ENCODE data around the gene GOLGA6L6.
"Not testable (repeated sequence)": the region's sequence is repeated elsewhere in the genome, so short reads cannot be mapped to it uniquely, and the experiment has no call there.

GOLGA6L6 gene

DNA sequence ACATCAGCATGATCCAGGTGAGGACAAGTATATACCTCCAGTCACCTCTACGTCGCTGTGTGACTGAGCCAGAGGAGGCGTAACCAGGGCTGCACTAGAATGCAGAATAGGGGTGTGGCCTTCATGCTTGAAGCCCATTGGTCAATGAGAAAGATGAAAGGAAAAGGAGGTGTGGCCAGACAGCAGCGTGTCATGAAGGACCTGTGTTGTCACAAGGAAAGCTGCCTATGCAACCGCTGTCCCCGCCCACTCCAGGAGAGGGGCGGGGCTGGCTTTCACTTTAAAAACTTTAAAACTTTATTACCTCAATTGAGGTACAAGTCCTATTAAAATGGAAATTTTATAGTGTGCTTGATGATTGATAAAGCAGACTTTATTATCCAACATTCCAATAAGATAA is at the start of gene GOLGA6L6:
Gene GOLGA6L6 (minus strand): TSS at position 101 of the 400 bp plus-strand sequence. CDS start 91 bp downstream, at position 10.
- not testable (repeated sequence) for H3K4me1 Mint-ChIP-seq; H3K27ac Mint-ChIP-seq; H3K36me3 Mint-ChIP-seq; DNase-seq (ENCODE audit: low spot score in 2 of 2); H3K9me3 Mint-ChIP-seq; ATAC-seq; H3K4me3 Mint-ChIP-seq

DNA sequence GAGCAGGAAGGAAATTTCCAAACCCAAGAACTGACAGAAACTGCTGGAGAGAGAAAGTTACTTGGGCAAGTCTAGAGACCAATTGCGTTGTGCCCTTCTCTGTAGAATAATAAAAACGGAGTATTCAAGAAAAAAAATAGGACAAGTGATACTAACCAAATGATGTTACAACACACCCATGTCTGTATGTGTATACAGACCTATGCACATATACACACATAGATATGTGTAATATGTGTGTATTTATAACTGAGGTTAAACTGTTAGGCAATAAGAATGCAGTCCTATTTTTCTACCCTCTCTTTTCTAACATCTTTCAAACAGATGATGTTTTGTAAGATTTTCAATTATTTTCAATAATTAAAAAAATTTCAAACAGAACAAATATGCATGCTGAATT is 48.5 kb upstream of the GOLGA6L6 start:
- H3K36me3 Mint-ChIP-seq; H3K4me1 Mint-ChIP-seq; H3K9me3 Mint-ChIP-seq; DNase-seq (ENCODE audit: low spot score in 2 of 2); ATAC-seq; H3K27ac Mint-ChIP-seq; H3K4me3 Mint-ChIP-seq: not testable (repeated sequence)

DNA sequence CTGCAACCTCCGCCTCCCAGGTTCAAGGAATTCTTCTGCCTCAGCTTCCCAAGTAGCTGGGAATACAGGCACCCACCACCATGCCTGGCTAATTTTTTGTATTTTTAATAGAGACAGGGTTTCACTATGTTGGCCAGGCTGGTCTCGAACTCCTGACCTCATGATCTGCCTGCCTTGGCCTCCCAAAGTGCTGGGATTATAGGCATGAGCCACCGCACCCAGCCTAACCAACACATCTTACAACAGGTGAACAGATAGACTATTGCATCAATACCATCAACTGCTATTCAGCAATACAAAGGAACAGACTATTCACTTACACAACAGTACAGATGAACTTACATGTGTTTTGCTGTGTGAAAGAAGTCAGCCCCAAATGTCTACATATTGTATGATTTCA is 45.2 kb upstream of the GOLGA6L6 start:
- H3K9me3 Mint-ChIP-seq, result not testable (repeated sequence)

DNA sequence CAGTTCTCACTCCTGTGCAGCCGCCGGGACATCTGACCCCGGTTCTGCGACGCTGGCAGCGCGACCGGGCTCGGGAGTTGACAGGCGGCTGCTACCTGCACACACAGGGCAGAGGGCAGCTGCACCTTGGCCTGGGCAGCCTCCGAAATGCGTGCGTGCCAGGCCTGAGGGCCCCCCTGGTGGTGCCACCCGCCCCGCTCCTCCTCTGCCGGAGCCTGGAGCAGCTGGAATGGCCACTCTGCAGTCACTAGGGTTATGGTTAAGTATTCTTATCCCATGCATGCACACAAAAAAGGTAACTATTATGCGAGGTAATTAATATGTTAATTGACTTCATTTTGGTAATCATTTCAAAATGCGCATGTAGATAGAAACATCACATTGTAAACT is 41.1 kb upstream of the GOLGA6L6 start:
- not testable (repeated sequence) for H3K4me3 Mint-ChIP-seq; H3K27ac Mint-ChIP-seq; ATAC-seq; H3K4me1 Mint-ChIP-seq; DNase-seq (ENCODE audit: low spot score in 2 of 2); H3K9me3 Mint-ChIP-seq; H3K36me3 Mint-ChIP-seq

More for the DNA sequence above, 45.2 kb upstream of the GOLGA6L6 start:
- not testable (repeated sequence) for H3K4me1 Mint-ChIP-seq; DNase-seq (ENCODE audit: low spot score in 2 of 2); H3K36me3 Mint-ChIP-seq; ATAC-seq; H3K27ac Mint-ChIP-seq; H3K4me3 Mint-ChIP-seq

- not testable (repeated sequence) for H3K4me3 Mint-ChIP-seq; DNase-seq (ENCODE audit: low spot score in 2 of 2); H3K27ac Mint-ChIP-seq; H3K9me3 Mint-ChIP-seq; H3K4me1 Mint-ChIP-seq; H3K36me3 Mint-ChIP-seq; ATAC-seq
Measured at GRCh38 chr15:20582109-20582725, 40.6 kb upstream of the GOLGA6L6 start.

- H3K36me3 Mint-ChIP-seq, H3K27ac Mint-ChIP-seq: not testable (repeated sequence)
Measured at GRCh38 chr15:20581261-20582108, 39.9 kb upstream of the GOLGA6L6 start.

GRCh38 chr15:20579662-20580061 is 38.1 kb upstream of the GOLGA6L6 start:
- not testable (repeated sequence) for H3K27ac Mint-ChIP-seq; ATAC-seq; H3K4me1 Mint-ChIP-seq; H3K36me3 Mint-ChIP-seq; DNase-seq (ENCODE audit: low spot score in 2 of 2); H3K9me3 Mint-ChIP-seq; H3K4me3 Mint-ChIP-seq

More at GRCh38 chr15:20581261-20582108, 39.9 kb upstream of the GOLGA6L6 start:
- H3K9me3 Mint-ChIP-seq; DNase-seq (ENCODE audit: low spot score in 2 of 2); ATAC-seq; H3K4me3 Mint-ChIP-seq; H3K4me1 Mint-ChIP-seq: not testable (repeated sequence)

GRCh38 chr15:20551289-20551688 is 9.7 kb upstream of the GOLGA6L6 start:
- not testable (repeated sequence) for H3K4me1 Mint-ChIP-seq, H3K9me3 Mint-ChIP-seq, ATAC-seq

GRCh38 chr15:20505926-20506658 is 35.5 kb downstream of the GOLGA6L6 start:
- not testable (repeated sequence) for H3K9me3 Mint-ChIP-seq; H3K36me3 Mint-ChIP-seq; H3K27ac Mint-ChIP-seq; ATAC-seq; H3K4me1 Mint-ChIP-seq; DNase-seq (ENCODE audit: low spot score in 2 of 2); H3K4me3 Mint-ChIP-seq

More at GRCh38 chr15:20551289-20551688, 9.7 kb upstream of the GOLGA6L6 start:
- H3K4me3 Mint-ChIP-seq; H3K27ac Mint-ChIP-seq; H3K36me3 Mint-ChIP-seq; DNase-seq (ENCODE audit: low spot score in 2 of 2): not testable (repeated sequence)

DNA sequence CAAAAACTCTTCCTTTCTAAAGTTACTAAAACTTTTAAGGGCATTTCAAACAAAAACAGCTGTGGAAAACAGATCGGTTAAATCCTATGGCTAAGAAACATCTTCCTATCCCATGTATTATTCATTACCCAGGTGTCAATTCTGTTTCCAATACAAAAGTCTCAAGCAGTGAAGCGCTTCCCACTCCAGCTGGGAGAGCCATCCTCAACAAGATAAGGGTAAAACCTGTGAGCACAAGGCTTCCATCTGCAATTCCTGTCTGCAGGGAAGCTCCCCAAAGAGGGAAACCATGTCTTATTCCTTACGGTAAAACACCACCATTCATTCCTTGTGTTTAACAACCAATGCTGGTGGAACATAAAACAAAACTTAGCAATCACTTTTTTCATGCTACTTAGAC is 38.8 kb downstream of the GOLGA6L6 start:
- not testable (repeated sequence) for DNase-seq (ENCODE audit: low spot score in 2 of 2); H3K9me3 Mint-ChIP-seq; H3K4me1 Mint-ChIP-seq; H3K4me3 Mint-ChIP-seq; ATAC-seq; H3K27ac Mint-ChIP-seq; H3K36me3 Mint-ChIP-seq

DNA sequence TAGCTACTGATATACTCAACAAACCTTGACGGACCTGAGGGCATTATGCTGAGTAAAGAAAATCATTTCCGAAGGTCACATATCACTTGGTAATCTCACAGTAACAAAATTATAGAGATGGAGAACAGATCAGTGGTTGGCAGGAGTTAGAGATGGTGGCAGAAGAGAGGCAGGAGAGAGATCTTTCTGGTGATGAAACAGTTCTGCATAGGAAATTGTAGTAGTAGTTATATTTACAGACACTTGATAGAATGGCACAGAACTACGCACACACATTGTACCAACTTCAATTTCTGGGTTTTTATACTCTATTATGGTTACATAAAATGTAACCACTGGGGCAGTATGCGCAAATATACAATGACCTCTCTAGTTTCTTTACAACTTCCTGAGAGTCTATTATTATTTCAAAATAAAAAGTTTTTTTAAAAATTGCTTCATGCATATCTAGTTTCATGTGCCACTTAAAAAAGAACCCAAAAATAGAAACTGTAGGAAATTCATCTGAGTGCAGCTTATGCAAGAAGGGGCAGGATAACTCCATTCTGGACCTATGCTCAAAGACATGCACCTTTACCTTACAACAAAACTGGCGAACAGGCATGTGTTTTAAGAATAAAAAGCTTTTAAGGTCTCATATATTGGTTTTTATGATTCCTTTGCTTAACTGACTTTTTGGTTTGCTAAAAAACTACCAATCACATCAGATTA is 39.9 kb downstream of the GOLGA6L6 start:
- DNase-seq (ENCODE audit: low spot score in 2 of 2); H3K4me3 Mint-ChIP-seq; H3K9me3 Mint-ChIP-seq: not testable (repeated sequence)

DNA sequence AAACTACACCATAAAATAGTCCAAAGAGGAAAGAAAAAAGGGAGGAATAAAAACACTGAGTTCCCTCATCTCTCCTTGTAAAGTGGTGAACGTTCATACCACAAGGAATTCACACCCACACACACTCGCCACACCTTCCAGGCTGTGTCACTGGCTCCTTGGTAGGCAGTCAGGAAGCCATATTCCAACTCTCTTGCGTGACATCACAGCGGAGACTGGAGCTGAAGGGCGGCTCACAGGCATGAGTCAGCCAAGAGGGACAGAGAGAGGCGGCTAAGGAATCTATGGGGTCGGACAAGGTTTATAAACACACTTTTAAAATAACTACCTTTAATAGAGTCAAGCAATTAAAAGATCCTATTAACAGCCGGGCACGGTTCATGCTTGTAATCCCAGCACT is 43.8 kb downstream of the GOLGA6L6 start:
- H3K36me3 Mint-ChIP-seq; H3K4me3 Mint-ChIP-seq; DNase-seq (ENCODE audit: low spot score in 2 of 2); H3K27ac Mint-ChIP-seq; H3K9me3 Mint-ChIP-seq; H3K4me1 Mint-ChIP-seq; ATAC-seq: not testable (repeated sequence)

More for the DNA sequence above, 39.9 kb downstream of the GOLGA6L6 start:
- ATAC-seq, H3K36me3 Mint-ChIP-seq, H3K4me1 Mint-ChIP-seq, H3K27ac Mint-ChIP-seq: not testable (repeated sequence)

DNA sequence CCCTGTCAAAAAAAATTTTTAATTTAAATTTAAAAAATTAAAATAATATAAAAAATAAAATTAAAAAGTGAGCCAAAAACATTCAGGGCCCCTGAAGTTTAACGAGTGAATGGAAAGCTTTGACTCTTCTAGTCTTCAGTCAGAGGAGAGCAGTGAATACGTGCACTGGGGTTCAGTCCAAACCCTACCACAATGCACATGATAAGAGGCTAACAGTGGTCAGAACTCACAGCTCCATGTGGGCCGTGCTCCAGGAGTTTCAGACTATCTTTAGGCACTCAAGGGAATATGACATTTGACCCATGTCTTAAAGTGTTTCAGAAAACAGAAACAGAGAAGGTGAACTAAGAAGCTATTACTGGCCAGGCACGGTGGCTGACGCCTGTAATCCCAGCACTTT is 48.6 kb downstream of the GOLGA6L6 start:
- not testable (repeated sequence) for DNase-seq (ENCODE audit: low spot score in 2 of 2)

GRCh38 chr15:20492598-20492997 is 49.0 kb downstream of the GOLGA6L6 start:
- H3K9me3 Mint-ChIP-seq; ATAC-seq; H3K4me3 Mint-ChIP-seq; H3K27ac Mint-ChIP-seq; DNase-seq (ENCODE audit: low spot score in 2 of 2); H3K36me3 Mint-ChIP-seq; H3K4me1 Mint-ChIP-seq: not testable (repeated sequence)

More for the DNA sequence above, 48.6 kb downstream of the GOLGA6L6 start:
- not testable (repeated sequence) for ATAC-seq, H3K36me3 Mint-ChIP-seq, H3K9me3 Mint-ChIP-seq, H3K4me1 Mint-ChIP-seq, H3K27ac Mint-ChIP-seq, H3K4me3 Mint-ChIP-seq

- H3K4me3 Mint-ChIP-seq, ATAC-seq, H3K36me3 Mint-ChIP-seq: not testable (repeated sequence)
Measured at GRCh38 chr15:20489320-20489719, 52.3 kb downstream of the GOLGA6L6 start.

More at GRCh38 chr15:20489320-20489719, 52.3 kb downstream of the GOLGA6L6 start:
- not testable (repeated sequence) for H3K4me1 Mint-ChIP-seq; H3K9me3 Mint-ChIP-seq; H3K27ac Mint-ChIP-seq; DNase-seq (ENCODE audit: low spot score in 2 of 2)

Data from stimulated activated effector memory CD8-positive, alpha-beta T cell treated with anti-CD3 and anti-CD28 coated beads, Interleukin-12 subunit alpha, Interleukin-12 subunit beta, amount 100 ng/mL, for 72 hours (primary cell).